ENCODE results near the gene INPP5E.
A peak's percentile ranks its signal among the peaks of the same experiment; 100 is the strongest.

INPP5E gene

DNA sequence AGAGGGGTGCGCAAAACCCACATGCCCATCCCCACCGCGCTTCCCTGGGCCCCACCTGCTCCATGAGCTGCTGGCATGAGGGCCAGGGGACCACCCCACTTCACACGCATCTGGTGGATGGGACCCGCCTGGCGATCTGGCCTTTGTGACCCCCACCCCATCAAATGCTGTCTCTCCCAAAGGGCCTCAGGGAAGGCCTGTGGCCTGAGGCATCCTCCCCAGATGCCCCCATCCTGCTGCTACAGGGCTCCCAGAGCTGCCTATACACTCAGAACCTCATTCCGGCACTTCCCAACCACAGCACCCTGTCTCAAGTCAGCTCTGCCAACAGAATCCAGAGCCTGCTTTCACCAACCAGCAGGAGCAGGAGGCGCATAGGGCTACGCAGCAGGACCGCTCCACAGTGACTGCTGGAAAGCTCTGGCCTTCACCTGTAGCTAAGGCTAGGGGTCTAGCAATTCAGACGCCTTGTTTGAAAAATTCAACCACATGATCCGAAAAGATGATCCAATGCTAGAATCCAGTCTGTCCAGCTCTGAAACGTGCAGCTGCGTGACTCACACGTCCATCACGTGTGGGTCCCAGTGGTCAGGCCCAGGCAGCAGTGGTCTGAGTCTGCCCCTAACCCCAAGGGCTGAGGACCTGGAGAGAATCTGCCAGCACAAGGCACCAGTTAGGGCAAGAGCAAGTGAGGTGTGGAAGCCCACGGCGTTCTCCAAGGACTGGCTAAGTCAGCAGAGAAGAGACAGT lies 38.3 kb downstream of the INPP5E start:
- no peak overlapping the region; the same call in 1 of the 2 replicates for H3K27ac ChIP-seq
- TF ChIP-seq, protein P1, sequence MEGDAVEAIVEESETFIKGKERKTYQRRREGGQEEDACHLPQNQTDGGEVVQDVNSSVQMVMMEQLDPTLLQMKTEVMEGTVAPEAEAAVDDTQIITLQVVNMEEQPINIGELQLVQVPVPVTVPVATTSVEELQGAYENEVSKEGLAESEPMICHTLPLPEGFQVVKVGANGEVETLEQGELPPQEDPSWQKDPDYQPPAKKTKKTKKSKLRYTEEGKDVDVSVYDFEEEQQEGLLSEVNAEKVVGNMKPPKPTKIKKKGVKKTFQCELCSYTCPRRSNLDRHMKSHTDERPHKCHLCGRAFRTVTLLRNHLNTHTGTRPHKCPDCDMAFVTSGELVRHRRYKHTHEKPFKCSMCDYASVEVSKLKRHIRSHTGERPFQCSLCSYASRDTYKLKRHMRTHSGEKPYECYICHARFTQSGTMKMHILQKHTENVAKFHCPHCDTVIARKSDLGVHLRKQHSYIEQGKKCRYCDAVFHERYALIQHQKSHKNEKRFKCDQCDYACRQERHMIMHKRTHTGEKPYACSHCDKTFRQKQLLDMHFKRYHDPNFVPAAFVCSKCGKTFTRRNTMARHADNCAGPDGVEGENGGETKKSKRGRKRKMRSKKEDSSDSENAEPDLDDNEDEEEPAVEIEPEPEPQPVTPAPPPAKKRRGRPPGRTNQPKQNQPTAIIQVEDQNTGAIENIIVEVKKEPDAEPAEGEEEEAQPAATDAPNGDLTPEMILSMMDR (IDR thresholded peaks at IDR 0.05) = no peak
- no peak for TF ChIP-seq ZFX (IDR thresholded peaks at IDR 0.05; ENCODE audit: borderline replicate concordance)

DNA sequence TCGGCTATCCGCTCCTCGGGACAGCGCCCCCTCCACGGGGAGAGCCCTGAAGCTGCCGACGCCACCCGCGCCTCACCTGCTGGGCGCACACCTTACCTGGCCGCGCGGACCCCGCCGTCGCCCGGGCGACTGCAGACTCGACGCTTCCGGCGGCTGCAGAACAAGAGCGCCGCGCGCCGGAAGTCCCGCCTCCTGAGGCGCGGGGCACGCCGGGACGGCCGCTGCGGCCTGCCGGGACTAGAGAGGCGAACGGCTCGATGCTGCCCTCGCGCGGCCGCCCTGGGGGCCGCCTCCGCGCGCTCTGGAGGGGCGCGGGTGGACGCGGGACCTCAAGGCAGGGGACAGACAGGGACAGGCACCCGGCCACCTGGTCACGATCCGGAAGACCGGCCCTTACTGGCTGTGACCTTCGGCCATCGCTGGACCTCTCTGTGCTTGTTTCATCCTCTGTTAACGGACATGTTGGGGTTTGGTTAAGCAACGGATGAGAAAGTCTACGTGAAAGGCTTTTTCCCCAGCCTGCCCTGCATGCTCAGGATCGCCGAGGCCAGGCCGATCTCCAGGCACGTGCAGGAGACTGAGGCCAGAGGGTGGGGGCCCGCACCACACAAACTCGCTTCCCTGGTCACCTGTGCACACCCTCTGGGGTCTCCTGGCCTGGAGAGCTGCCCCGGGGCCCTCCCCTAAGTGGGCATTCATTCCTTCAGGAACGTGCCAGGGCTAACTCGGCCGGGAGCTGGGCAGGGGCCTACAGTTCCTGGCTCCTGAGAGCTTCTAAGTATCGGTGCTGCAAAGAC lies 39.4 kb downstream of the INPP5E start, which contains the start of gene SNAPC4:
TSS of gene SNAPC4 (minus strand) at position 133 of the 797 bp plus-strand sequence. CDS start 1,742 bp downstream, outside the sequence.
- peak within 1 kb of the TSS; percentile 67 for H3K27ac ChIP-seq
- TF ChIP-seq, protein P1 (IDR thresholded peaks at IDR 0.05) = peak; percentile 98
- TF ChIP-seq ZFX (IDR thresholded peaks at IDR 0.05; ENCODE audit: borderline replicate concordance) = no peak

DNA sequence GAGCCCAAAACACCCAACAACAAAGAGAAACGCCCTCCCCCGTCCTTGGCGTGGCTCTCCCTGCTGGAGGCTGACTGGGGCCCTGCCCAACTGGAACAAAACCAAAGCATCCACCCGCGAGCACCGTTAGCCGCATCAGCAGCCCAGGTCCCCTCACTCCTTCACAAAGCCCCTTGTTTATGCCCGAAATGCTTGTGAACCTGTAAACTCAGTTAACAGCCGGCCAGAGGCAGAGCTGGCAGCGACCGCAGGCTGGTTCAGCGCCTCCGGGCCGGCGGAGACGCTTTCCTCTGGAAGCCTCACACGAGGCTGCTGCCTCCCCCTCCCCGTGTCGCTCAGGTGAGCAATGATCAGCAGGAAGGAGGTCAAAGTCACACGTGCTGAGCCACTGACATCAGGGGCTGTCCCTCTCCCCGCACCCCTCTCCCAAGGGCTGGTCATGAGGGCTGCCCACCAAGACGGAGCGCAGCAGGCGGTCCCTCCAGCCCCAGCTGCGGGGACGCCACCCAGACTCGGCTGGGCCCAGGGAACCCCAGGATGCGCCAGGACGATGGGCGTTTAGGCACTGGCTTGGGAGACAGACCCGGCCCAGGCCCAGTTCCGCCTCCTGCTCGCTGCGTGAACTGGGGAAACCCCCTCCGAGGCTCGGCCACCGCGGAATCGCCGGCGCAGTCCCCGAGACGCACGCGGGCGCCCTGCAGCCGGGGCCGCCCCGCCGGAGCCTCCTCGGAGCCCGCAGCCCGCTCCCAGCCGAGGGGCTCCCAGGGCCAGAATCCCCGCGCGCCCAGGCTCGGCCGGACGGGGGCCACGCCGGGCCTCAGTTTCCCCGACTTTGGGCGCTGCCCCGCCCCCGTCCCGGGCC lies 40.2 kb downstream of the INPP5E start:
- peak overlapping the region; percentile 67 for H3K27ac ChIP-seq
- TF ChIP-seq, protein P1 (IDR thresholded peaks at IDR 0.05) = no peak
- TF ChIP-seq ZFX (IDR thresholded peaks at IDR 0.05; ENCODE audit: borderline replicate concordance) = no peak

DNA sequence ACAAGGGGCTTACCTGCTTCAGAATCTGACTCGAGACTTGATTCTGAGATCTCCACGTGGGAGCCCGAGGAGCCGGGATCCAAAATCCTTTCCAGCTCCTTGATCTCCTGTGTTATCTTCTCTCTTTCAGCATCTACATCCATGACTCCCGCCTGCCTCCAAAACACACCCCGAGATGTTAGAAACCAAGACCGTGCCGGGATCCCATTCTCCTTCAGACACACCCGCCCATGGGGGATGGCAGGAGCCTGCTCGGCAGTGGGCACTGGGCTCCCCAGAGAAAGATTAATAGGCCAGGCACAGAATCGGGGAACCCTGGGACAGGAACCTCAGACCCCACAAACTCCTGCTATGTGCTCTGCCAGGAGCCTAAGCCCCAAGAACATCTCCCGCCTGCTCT lies 41.4 kb downstream of the INPP5E start:
- TF ChIP-seq ZFX (IDR thresholded peaks at IDR 0.05; ENCODE audit: borderline replicate concordance) = no peak
- TF ChIP-seq, protein P1 (IDR thresholded peaks at IDR 0.05) = no peak
- no peak overlapping the region for H3K27ac ChIP-seq

DNA sequence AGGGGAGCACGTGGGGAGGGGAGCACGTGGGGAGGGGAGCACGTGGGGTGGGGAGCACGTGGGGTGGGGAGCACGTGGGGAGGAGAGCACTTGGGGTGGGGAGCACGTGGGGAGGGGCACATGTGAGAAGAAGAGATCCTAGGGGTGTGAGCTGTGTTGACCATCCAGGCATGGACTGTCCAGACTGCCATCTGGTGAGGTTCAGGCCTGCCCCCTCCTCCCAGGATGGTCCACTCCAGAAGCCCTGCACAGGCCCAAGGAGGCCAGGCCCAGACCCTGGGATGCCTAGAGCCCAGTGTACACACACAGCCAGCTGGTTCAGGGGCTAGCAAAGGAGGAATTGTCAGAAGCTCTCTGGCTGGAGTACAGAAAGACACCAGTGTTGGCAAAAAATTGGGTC lies 42.0 kb downstream of the INPP5E start:
- TF ChIP-seq, protein P1 (IDR thresholded peaks at IDR 0.05) = no peak
- TF ChIP-seq ZFX (IDR thresholded peaks at IDR 0.05; ENCODE audit: borderline replicate concordance) = no peak
- no peak overlapping the region for H3K27ac ChIP-seq

DNA sequence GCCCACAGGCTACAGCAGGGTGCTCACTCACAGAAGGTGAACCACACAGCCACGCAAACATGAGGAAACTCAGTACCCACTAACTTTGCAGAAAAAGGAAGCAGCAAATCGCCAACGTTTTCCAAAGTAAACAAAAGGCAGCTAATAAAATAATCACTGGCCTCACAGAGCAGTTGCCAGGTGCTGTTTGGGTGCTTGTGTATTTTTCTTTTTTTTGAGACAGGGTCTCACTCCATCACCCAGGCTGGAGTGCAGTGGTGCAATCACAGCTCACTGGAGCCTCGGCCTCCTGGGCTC lies 43.5 kb downstream of the INPP5E start:
- TF ChIP-seq, protein P1 (IDR thresholded peaks at IDR 0.05) = no peak
- TF ChIP-seq ZFX (IDR thresholded peaks at IDR 0.05; ENCODE audit: borderline replicate concordance) = no peak
- H3K27ac ChIP-seq = 0 out of 2 replicates have a peak overlapping the region, but pooled peaks have one; percentile 17
